ENCODE measurements around the gene PGLYRP1. TPM values are rescaled to one million over a fixed set of nuclear protein-coding genes. Genes with fewer than 3 reads are reported as not detected.

PGLYRP1 gene
- total RNA-seq, 1 experiment from 2014 or later: not detected

GRCh38 chr19:46030812-46031550 lies 8.1 kb upstream of the PGLYRP1 start:
- Histone ChIP-seq H3K9ac (ENCODE audit: low read length) (no peak overlapping the region), H3K36me3 (ENCODE audit: control insufficient read depth in 1 of 2, insufficient read depth in 2 of 2, low read length in 2 of 2) (no peaks in the 10 kb centered on the region), H3K9me3 (ENCODE audit: control insufficient read depth in 1 of 2, insufficient read depth in 1 of 2, low read depth in 1 of 2, low read length in 2 of 2) (no peaks in the 10 kb centered on the region), H3K4me3 (replicated peaks in 1 of 2; ENCODE audit: low read depth in 1 of 2, low read length in 2 of 2) (no peak overlapping the region), H3K4me1 (ENCODE audit: control insufficient read depth in 1 of 2, insufficient read depth in 2 of 2, low read length in 2 of 2) (no peaks in the 10 kb centered on the region), H3K79me2 (ENCODE audit: insufficient read depth, low read length) (no peaks in the 10 kb centered on the region), H4K20me1 (ENCODE audit: insufficient read depth) (no peaks in the 10 kb centered on the region), H3K27ac (ENCODE audit: low read depth, low read length) (no peak overlapping the region), H3K27me3 (ENCODE audit: insufficient read depth, low read length) (no peaks in the 10 kb centered on the region), H2AFZ (ENCODE audit: low read depth, low read length, poor library complexity, severe bottlenecking) (no peak overlapping the region), H3K4me2 (ENCODE audit: low read length) (no peak overlapping the region), H3K9me2 (ENCODE audit: insufficient read depth) (no peaks in the 10 kb centered on the region)
- ChIA-PET RAD21 (ENCODE audit: low non-redundant PET in 1 of 2, low total read pairs in 2 of 2, uncharacterized antibody in 2 of 2, unreplicated experiment in 2 of 2) (no interaction called here), CTCF (interaction anchor here (1.2 kb wide), 1 partner anchor 46 kb away, joined by 4 read pairs; no protein-coding TSS in a partner anchor), POLR2A (no interaction called here)
- intact Hi-C loops (cut with micrococcal nuclease): no loop called here
- TF ChIP-seq POLR2A (IDR thresholded peaks at IDR 0.05; ENCODE audit: borderline replicate concordance, extremely low read depth, insufficient read depth, insufficient read length): no peak
- TF ChIP-seq ZFX (IDR thresholded peaks at IDR 0.05): no peak
- no peak for TF ChIP-seq SIN3A (IDR thresholded peaks at IDR 0.05; ENCODE audit: low read depth)
- TF ChIP-seq CBX3 (IDR thresholded peaks at IDR 0.05; ENCODE audit: low read depth): no peak
- no peak for TF ChIP-seq CEBPB (IDR thresholded peaks at IDR 0.05; ENCODE audit: low read depth)
- no peak for TF ChIP-seq RAD21 (IDR thresholded peaks at IDR 0.05; ENCODE audit: low read depth)
- TF ChIP-seq REST (IDR thresholded peaks at IDR 0.05; ENCODE audit: low read depth): no peak
- no peak for TF ChIP-seq YY1 (IDR thresholded peaks at IDR 0.05; ENCODE audit: extremely low read depth, insufficient replicate concordance, low read depth, low read length)
- no peak for TF ChIP-seq TCF7L2 (IDR thresholded peaks at IDR 0.05; ENCODE audit: borderline replicate concordance, extremely low read depth, insufficient read depth, insufficient read length)
- DNase-seq (ENCODE audit: low read depth, low spot score) (no peak), ATAC-seq (no peak)
- no TSS peak for BruUV-seq (replicated peaks)

Data from HCT116 (cell line).